ENCODE measurements around the gene SASH1. TPM values are rescaled to one million over a fixed set of nuclear protein-coding genes. Genes with fewer than 3 reads are reported as not detected.

SASH1 gene
- total RNA-seq, 1 experiment from 2014 or later, result 6.1 TPM

- DNase-seq (ENCODE audit: low read depth), result no peak
- in situ Hi-C loops (cut with HindIII; ENCODE audit: low pct_unique_long_range_greater_than_20kb, low sequenced_read_pairs), result no loop called here
Observed at GRCh38 chr6:148497717-148498116, 155.1 kb downstream of the SASH1 start.

- in situ Hi-C loops (cut with HindIII; ENCODE audit: low pct_unique_long_range_greater_than_20kb, low sequenced_read_pairs), result no loop called here
- no peak for DNase-seq (ENCODE audit: low read depth)
Observed at GRCh38 chr6:148500402-148500801, 157.8 kb downstream of the SASH1 start.

- DNase-seq (ENCODE audit: low read depth), result peak; percentile 69
- in situ Hi-C loops (cut with HindIII; ENCODE audit: low pct_unique_long_range_greater_than_20kb, low sequenced_read_pairs), result no loop called here
Observed at GRCh38 chr6:148501178-148501590, 158.5 kb downstream of the SASH1 start.

GRCh38 chr6:148502083-148502772 is 159.6 kb downstream of the SASH1 start:
- in situ Hi-C loops (cut with HindIII; ENCODE audit: low pct_unique_long_range_greater_than_20kb, low sequenced_read_pairs), result no loop called here
- DNase-seq (ENCODE audit: low read depth), result no peak

GRCh38 chr6:148502773-148503135 is 160.1 kb downstream of the SASH1 start:
- no peak for DNase-seq (ENCODE audit: low read depth)
- in situ Hi-C loops (cut with HindIII; ENCODE audit: low pct_unique_long_range_greater_than_20kb, low sequenced_read_pairs), result no loop called here

- in situ Hi-C loops (cut with HindIII; ENCODE audit: low pct_unique_long_range_greater_than_20kb, low sequenced_read_pairs), result no loop called here
- DNase-seq (ENCODE audit: low read depth), result no peak
Observed at GRCh38 chr6:148503703-148504102, 161.1 kb downstream of the SASH1 start.

GRCh38 chr6:148507774-148508173 is 165.1 kb downstream of the SASH1 start:
- no peak for DNase-seq (ENCODE audit: low read depth)

GRCh38 chr6:148508401-148509041 is 165.9 kb downstream of the SASH1 start:
- in situ Hi-C loops (cut with HindIII; ENCODE audit: low pct_unique_long_range_greater_than_20kb, low sequenced_read_pairs), result no loop called here

More at GRCh38 chr6:148507774-148508173, 165.1 kb downstream of the SASH1 start:
- in situ Hi-C loops (cut with HindIII; ENCODE audit: low pct_unique_long_range_greater_than_20kb, low sequenced_read_pairs), result no loop called here

GRCh38 chr6:148509119-148509799 is 166.6 kb downstream of the SASH1 start:
- in situ Hi-C loops (cut with HindIII; ENCODE audit: low pct_unique_long_range_greater_than_20kb, low sequenced_read_pairs), result no loop called here
- DNase-seq (ENCODE audit: low read depth), result no peak

More at GRCh38 chr6:148508401-148509041, 165.9 kb downstream of the SASH1 start:
- no peak for DNase-seq (ENCODE audit: low read depth)

- DNase-seq (ENCODE audit: low read depth), result peak; percentile 41
Observed at GRCh38 chr6:148509800-148510581, 167.4 kb downstream of the SASH1 start.

GRCh38 chr6:148513145-148514071 is 170.8 kb downstream of the SASH1 start:
- no peak for DNase-seq (ENCODE audit: low read depth)
- in situ Hi-C loops (cut with HindIII; ENCODE audit: low pct_unique_long_range_greater_than_20kb, low sequenced_read_pairs), result no loop called here

More at GRCh38 chr6:148509800-148510581, 167.4 kb downstream of the SASH1 start:
- in situ Hi-C loops (cut with HindIII; ENCODE audit: low pct_unique_long_range_greater_than_20kb, low sequenced_read_pairs), result no loop called here

GRCh38 chr6:148514091-148514845 is 171.6 kb downstream of the SASH1 start:
- in situ Hi-C loops (cut with HindIII; ENCODE audit: low pct_unique_long_range_greater_than_20kb, low sequenced_read_pairs), result no loop called here
- DNase-seq (ENCODE audit: low read depth), result no peak

GRCh38 chr6:148516217-148516616 is 173.6 kb downstream of the SASH1 start:
- no peak for DNase-seq (ENCODE audit: low read depth)
- in situ Hi-C loops (cut with HindIII; ENCODE audit: low pct_unique_long_range_greater_than_20kb, low sequenced_read_pairs), result no loop called here

GRCh38 chr6:148516617-148517016 is 174.0 kb downstream of the SASH1 start:
- in situ Hi-C loops (cut with HindIII; ENCODE audit: low pct_unique_long_range_greater_than_20kb, low sequenced_read_pairs), result no loop called here
- DNase-seq (ENCODE audit: low read depth), result no peak

- DNase-seq (ENCODE audit: low read depth), result no peak
- in situ Hi-C loops (cut with HindIII; ENCODE audit: low pct_unique_long_range_greater_than_20kb, low sequenced_read_pairs), result no loop called here
Observed at GRCh38 chr6:148517470-148517869, 174.8 kb downstream of the SASH1 start.

GRCh38 chr6:148518511-148519156 is 176.0 kb downstream of the SASH1 start:
- in situ Hi-C loops (cut with HindIII; ENCODE audit: low pct_unique_long_range_greater_than_20kb, low sequenced_read_pairs), result no loop called here
- no peak for DNase-seq (ENCODE audit: low read depth)
